CD4-positive, alpha-beta T cell treated with Interleukin-4 for 1 hour (primary cell): ENCODE measurements around the gene CAPN5.

Experiments used
- DNase-seq, 2 donors: peaks; one replicate each; pipeline ENCODE4 v3.0.0-alpha.2; 2020 to 2022

The CAPN5 gene

GRCh38 chr11:77121876-77122575 is 55.3 kb downstream of the CAPN5 start:
- DNase-seq = no peak

- DNase-seq = no peak
These were observed 55.9 kb downstream of the CAPN5 start for GRCh38 chr11:77122576-77123212.

GRCh38 chr11:77123591-77123990 is 56.8 kb downstream of the CAPN5 start:
- DNase-seq = no peak

GRCh38 chr11:77124041-77124440 is 57.3 kb downstream of the CAPN5 start:
- DNase-seq = no peak

GRCh38 chr11:77124488-77124887 is 57.7 kb downstream of the CAPN5 start:
- DNase-seq = no peak

- DNase-seq = no peak
These were observed 58.4 kb downstream of the CAPN5 start for GRCh38 chr11:77125191-77125590.

GRCh38 chr11:77125695-77126094 is 58.9 kb downstream of the CAPN5 start:
- no peak for DNase-seq

GRCh38 chr11:77126156-77126775 is 59.5 kb downstream of the CAPN5 start:
- no peak for DNase-seq

GRCh38 chr11:77126861-77127234 is 60.1 kb downstream of the CAPN5 start:
- no peak for DNase-seq

GRCh38 chr11:77127235-77127911 is 60.6 kb downstream of the CAPN5 start:
- peak; percentile 31 to 47 for DNase-seq

GRCh38 chr11:77127920-77128691 is 61.3 kb downstream of the CAPN5 start, which contains the start of gene MYO7A:
TSS of gene MYO7A (plus strand) at chr11:77128246. CDS start at chr11:77130635, 2,389 bp downstream.
- no peak for DNase-seq

- DNase-seq = no peak
These were observed 62.5 kb downstream of the CAPN5 start for GRCh38 chr11:77129069-77129841.

- no peak for DNase-seq
These were observed 63.3 kb downstream of the CAPN5 start for GRCh38 chr11:77129842-77130756.

GRCh38 chr11:77130763-77131513 is 64.2 kb downstream of the CAPN5 start:
- DNase-seq = no peak

GRCh38 chr11:77131560-77131959 is 64.8 kb downstream of the CAPN5 start:
- no peak for DNase-seq

- no peak for DNase-seq
These were observed 68.3 kb downstream of the CAPN5 start for GRCh38 chr11:77135069-77135468.

- no peak for DNase-seq
These were observed 69.3 kb downstream of the CAPN5 start for GRCh38 chr11:77136074-77136473.

GRCh38 chr11:77136784-77137420 is 70.1 kb downstream of the CAPN5 start:
- DNase-seq = no peak

- DNase-seq = no peak
These were observed 70.7 kb downstream of the CAPN5 start for GRCh38 chr11:77137421-77137820.
